Right kidney (tissue), 9 donors: ENCODE measurements around the gene CEP250.
"Not testable (repeated sequence)": the region's sequence is repeated elsewhere in the genome, so short reads cannot be mapped to it uniquely, and the experiment has no call there.

ENCODE experiments used
- DNase-seq: peaks from one replicate; pipeline ENCODE4 v3.0.0-alpha.2; 2016
- long read RNA-seq, 8 donors: transcript quantifications; one replicate each; lab custom pipeline, GENCODE V29; 2026

CEP250 gene, protein sequence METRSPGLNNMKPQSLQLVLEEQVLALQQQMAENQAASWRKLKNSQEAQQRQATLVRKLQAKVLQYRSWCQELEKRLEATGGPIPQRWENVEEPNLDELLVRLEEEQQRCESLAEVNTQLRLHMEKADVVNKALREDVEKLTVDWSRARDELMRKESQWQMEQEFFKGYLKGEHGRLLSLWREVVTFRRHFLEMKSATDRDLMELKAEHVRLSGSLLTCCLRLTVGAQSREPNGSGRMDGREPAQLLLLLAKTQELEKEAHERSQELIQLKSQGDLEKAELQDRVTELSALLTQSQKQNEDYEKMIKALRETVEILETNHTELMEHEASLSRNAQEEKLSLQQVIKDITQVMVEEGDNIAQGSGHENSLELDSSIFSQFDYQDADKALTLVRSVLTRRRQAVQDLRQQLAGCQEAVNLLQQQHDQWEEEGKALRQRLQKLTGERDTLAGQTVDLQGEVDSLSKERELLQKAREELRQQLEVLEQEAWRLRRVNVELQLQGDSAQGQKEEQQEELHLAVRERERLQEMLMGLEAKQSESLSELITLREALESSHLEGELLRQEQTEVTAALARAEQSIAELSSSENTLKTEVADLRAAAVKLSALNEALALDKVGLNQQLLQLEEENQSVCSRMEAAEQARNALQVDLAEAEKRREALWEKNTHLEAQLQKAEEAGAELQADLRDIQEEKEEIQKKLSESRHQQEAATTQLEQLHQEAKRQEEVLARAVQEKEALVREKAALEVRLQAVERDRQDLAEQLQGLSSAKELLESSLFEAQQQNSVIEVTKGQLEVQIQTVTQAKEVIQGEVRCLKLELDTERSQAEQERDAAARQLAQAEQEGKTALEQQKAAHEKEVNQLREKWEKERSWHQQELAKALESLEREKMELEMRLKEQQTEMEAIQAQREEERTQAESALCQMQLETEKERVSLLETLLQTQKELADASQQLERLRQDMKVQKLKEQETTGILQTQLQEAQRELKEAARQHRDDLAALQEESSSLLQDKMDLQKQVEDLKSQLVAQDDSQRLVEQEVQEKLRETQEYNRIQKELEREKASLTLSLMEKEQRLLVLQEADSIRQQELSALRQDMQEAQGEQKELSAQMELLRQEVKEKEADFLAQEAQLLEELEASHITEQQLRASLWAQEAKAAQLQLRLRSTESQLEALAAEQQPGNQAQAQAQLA (N-terminal part only)
- long read RNA-seq, donor 1, result 0 reads
- long read RNA-seq, donor 2, result 0 reads
- long read RNA-seq, donor 3, result 0 reads
- long read RNA-seq, donor 4, partial matches to known transcripts, result 0 of 1 reads
- long read RNA-seq, donor 4, other reads (novel, unspliced or antisense), result 0 of 1 reads
- long read RNA-seq, donor 5, partial matches to known transcripts, result 6 of 6 reads
- long read RNA-seq, donor 5, other reads (novel, unspliced or antisense), result 0 of 6 reads
- long read RNA-seq, donor 6, partial matches to known transcripts, result 5 of 5 reads
- long read RNA-seq, donor 6, other reads (novel, unspliced or antisense), result 0 of 5 reads
- long read RNA-seq, donor 7, partial matches to known transcripts, result 12 of 12 reads
- long read RNA-seq, donor 7, other reads (novel, unspliced or antisense), result 0 of 12 reads
- long read RNA-seq, donor 8, result 0 reads

GRCh38 chr20:35454881-35455609, at the start of gene CEP250:
CEP250 (plus strand) TSS chr20:35455598; CDS start chr20:35462368, 6,770 bp downstream.
- DNase-seq, result peak; percentile 98

DNA sequence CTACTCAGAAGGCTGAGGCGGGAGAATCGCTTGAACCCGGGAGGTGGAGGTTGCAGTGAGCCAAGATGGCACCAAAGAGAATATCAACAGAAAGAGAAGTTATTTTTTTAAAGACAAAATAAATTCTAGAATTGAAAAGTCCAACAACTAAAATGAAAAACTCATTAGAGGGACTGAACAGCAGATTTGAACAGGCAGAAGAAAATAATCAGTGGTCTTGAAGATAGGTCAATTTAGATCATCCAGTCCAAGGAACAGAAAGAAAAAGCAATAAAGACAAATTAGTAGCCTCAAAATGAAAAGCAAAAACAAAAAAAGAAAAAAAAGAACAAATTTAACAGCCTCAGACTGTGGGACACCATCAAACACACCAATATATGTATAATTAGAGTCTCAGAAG, 49.6 kb upstream of the CEP250 start:
- no peak for DNase-seq

- no peak for DNase-seq
Observed at GRCh38 chr20:35408270-35408669, 47.1 kb upstream of the CEP250 start.

- DNase-seq, result no peak
Observed at GRCh38 chr20:35409542-35409941, 45.9 kb upstream of the CEP250 start.

DNA sequence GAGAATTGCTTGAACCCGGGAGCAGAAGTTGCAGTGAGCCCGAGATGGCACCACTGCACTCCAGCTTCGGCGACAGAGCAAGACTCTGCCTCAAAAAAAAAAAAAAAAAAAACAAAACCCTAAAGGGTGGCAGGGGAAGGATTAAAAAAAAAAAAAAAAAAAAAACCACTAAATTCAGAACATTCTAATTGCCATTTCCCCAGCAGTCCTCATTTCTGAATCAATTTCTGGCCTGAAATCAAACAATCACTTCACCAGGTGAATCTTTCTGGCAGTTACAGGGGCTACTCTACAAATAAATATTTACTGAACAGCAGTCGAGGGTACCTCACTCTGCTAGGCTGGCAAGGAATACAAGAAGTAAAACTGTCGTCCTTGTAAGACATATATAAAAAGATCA, 44.8 kb upstream of the CEP250 start:
- no peak for DNase-seq

DNA sequence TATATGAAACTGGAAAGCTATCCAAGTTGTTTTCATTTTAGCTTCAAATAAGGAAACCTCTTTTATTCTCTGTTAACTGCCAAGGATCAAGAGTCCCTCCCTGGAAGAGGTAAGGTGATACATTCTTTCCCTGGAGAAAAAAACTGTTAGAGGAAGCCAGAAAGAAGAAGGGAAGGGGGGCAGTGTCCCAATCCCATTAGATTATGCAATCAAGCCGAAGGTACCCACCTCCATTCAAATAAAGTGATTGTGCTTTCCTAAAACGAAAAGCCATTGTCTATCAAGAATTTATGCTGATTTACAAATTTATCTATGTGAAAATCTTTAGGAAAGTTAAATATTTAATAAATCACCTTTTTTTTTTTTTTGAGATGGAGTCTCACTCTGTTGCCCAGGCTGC, 34.1 kb upstream of the CEP250 start:
- DNase-seq, result no peak

DNA sequence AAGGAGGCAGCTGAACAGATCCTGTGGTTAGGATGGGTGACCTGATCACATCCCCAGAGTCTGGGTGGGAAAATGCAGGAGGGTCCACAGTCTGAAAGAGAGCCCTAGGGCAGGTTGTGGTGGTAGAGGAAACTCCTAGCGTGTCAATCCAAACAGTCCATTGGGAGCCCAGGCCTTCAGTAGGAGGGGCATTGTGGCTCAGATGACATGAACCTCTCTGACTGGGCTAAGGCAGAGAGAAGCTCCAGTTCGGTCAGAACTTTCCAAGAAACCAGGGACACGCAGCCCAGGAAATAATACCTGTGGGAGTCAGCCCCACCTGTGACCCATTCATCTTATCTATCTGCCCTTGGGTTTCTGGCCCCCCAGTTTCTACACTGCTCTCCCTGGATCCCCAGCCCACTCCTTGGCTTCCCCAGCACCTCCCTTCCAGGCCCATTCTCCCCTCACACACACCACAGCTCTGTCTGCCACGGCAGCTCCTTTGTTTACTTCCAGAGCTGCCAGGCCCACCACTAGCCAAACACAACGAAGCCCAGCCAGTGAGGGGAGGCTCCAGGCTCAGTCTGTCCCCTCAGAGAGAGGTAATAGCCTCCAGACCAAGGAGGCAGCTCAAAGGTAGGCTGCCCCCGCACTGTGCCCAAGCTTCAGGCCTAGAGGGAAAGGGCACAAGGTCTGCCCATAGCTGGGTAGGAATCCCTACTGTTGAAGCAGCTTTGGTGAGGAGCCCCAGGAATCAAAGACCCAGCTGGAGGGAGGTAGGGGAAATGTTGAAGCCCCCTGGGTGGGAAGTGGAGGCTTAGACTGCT, 23.6 kb upstream of the CEP250 start:
- no peak for DNase-seq

DNA sequence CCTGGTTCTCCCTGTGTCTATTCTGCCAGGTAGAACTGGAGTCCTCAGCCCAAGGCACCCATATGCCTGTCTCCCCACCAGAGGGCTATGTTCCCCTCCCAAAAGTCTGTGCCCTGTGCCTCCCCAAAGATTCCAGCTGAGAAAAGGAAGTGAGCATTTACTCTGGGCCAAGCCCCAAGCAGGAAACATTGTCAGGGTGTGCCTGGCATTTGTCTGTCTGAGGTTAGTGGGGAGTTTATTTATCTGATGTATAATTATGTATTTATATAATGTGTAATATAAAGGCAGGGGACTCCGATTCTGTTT, 23.0 kb upstream of the CEP250 start:
- DNase-seq, result no peak

- DNase-seq, result no peak
Observed at GRCh38 chr20:35433337-35433736, 22.1 kb upstream of the CEP250 start.

DNA sequence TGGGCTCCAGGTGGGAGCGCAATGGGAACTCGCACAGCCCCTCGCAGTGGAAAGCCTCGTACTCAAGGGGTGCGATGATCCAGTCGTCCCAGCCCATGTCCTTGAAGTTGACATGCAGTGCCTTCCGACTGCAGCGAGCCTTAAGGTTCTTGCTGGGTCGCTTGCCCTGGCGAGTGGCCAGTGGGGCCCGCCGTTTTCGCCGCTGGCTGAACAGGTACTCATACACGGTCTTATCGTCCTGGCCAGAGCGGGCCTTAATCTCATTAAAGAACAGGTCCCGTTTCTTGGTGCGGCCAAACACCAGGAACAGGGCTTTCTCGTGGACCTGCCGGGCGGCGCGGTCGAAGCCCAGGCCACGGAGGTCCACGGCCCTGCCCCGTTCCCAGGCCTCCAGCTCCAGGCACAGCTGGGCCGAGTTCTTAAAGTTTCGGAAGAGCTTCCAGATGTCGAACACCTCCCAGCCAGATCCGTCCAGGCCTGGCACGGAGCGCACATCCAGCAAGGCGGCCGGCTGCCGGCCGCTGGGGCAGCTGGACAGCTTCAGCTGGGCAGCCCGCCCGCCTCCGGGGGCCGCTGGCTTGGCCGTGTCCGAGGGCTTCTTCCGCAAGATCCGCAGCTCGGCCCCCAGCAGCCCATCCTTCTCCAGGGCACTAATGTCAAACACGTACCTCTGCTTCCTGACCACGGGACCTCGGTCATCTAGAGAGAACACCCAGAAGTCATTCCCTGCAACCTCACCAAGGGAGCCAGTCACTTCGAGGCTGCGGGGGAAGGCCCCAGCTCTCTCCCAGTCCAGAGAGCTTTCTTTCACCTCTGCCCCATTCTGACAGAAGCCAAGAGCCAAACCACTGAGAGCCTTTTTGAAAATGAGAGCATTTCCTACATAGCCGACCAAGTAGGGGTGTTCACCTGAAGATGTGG, 21.1 kb upstream of the CEP250 start:
- DNase-seq, result no peak

DNA sequence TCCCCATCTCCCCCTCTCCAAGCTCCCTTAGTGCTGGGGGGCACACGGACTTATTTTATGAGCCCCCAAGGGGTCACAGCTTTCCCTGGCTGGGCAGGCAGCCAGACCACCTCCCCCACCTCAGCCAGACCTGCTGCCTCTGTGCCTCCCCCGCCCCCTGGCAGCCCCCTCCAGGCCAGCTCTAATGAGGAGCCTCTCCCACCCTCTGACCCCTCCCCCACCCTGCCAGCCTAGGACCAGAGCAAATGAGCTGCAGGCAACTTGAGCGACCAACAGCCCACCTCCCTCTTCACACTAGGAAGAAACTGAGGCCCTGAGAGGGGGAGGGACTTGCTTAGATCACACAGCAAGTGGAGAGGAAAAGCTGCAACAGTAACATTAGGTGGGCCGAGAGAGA, 19.2 kb upstream of the CEP250 start:
- DNase-seq, result no peak

GRCh38 chr20:35437599-35437998, 17.8 kb upstream of the CEP250 start:
- no peak for DNase-seq

- no peak for DNase-seq
Observed at GRCh38 chr20:35443003-35443402, 12.4 kb upstream of the CEP250 start.

GRCh38 chr20:35444226-35444625, 11.2 kb upstream of the CEP250 start:
- no peak for DNase-seq

DNA sequence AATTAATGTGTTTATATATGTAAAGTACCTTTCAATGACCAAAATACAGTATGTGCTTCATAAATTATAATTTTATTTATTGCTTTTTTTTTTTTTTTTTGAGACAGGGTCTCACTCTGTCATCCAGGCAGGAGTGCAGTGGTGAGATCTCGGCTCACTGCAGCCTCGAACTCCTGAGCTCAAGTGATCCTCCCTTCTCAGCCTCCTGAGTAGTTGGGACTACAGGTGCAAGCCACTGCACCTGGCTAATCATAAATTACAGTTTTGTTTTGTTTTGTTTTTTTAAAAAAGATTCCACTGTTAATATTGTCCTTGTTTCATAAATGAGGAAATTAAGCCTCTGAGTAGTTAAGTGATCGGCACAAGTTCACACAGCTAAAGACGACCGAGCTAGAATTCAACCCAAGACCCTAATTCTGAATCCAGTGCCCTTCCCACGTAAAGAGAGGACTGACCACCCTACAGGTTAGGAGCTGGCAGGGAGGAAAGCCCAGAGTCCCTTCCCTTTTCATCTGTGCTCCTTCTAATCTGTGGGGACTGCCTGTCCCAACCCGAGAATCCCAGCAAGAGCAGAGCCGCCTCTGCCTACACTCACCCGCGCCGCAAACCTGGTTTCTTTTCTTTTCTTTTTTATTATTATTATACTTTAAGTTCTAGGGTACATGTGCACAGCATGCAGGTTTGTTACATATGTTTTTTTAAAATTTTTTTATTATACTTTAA, 8.9 kb upstream of the CEP250 start:
- DNase-seq, result no peak

GRCh38 chr20:35447082-35447789, 8.2 kb upstream of the CEP250 start:
- peak; percentile 51 for DNase-seq

GRCh38 chr20:35448788-35449373, 6.5 kb upstream of the CEP250 start:
- DNase-seq, result no peak

DNA sequence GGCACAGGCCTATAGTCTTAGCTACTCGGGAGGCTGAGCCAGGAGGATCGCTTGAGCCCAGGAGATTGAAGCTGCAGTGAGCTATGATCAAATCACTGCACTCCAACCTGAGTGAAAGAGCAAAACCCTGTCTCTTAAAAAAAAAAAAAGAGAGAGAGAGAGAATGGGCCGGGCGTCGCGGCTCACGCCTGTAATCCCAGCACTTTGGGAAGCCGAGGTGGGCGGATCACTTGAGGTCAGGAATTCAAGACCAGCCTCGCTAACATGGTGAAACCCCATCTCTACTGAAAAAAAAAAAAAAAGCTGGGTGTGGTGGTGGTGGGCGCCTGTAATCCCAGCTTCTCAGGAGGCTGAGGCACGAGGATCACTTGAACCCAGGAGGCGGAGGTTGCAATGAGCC, 5.5 kb upstream of the CEP250 start:
- not testable (repeated sequence) for DNase-seq
